GM19239 (cell line): Measurements from ENCODE around the gene SLCO2A1.

Source experiments
- DNase-seq: peaks from one replicate; pipeline ENCODE4 v3.0.0; 2011; ENCODE audit warnings: low spot score; ENCODE audit not compliant: insufficient read length
- FAIRE-seq: peaks from 2 replicates; lab custom pipeline; 2011; peaks lifted over from hg19 to GRCh38; lab: Jason Lieb, UNC

SLCO2A1 gene

GRCh38 chr3:133962849-133963248 is 66.9 kb downstream of the SLCO2A1 start:
- FAIRE-seq (no peak), DNase-seq (no peak)

- FAIRE-seq (no peak), DNase-seq (no peak)
These were observed 71.5 kb downstream of the SLCO2A1 start for GRCh38 chr3:133958071-133958805.

GRCh38 chr3:133956982-133957381 is 72.7 kb downstream of the SLCO2A1 start:
- no peak for DNase-seq
- FAIRE-seq, result no peak

- FAIRE-seq (no peak), DNase-seq (no peak)
These were observed 73.4 kb downstream of the SLCO2A1 start for GRCh38 chr3:133956353-133956752.

- DNase-seq (no peak), FAIRE-seq (no peak)
These were observed 73.8 kb downstream of the SLCO2A1 start for GRCh38 chr3:133955892-133956291.

- DNase-seq (no peak), FAIRE-seq (no peak)
These were observed 74.9 kb downstream of the SLCO2A1 start for GRCh38 chr3:133954717-133955360.

GRCh38 chr3:133953297-133953696 is 76.4 kb downstream of the SLCO2A1 start:
- DNase-seq, result no peak
- FAIRE-seq, result no peak

- DNase-seq, result no peak
- no peak for FAIRE-seq
These were observed 80.3 kb downstream of the SLCO2A1 start for GRCh38 chr3:133949438-133949837.

GRCh38 chr3:133948996-133949395 is 80.7 kb downstream of the SLCO2A1 start:
- no peak for FAIRE-seq
- DNase-seq, result no peak

GRCh38 chr3:133948131-133948810 is 81.5 kb downstream of the SLCO2A1 start:
- DNase-seq (no peak), FAIRE-seq (no peak)

GRCh38 chr3:133945381-133946095 is 84.2 kb downstream of the SLCO2A1 start:
- FAIRE-seq (no peak), DNase-seq (no peak)

GRCh38 chr3:133944641-133945380 is 84.9 kb downstream of the SLCO2A1 start:
- no peak for FAIRE-seq

GRCh38 chr3:133944181-133944580 is 85.5 kb downstream of the SLCO2A1 start:
- DNase-seq (no peak), FAIRE-seq (no peak)

More at GRCh38 chr3:133944641-133945380, 84.9 kb downstream of the SLCO2A1 start:
- DNase-seq, result no peak

- no peak for FAIRE-seq
- DNase-seq, result no peak
These were observed 86.0 kb downstream of the SLCO2A1 start for GRCh38 chr3:133943639-133944141.

- DNase-seq, result no peak
- no peak for FAIRE-seq
These were observed 86.6 kb downstream of the SLCO2A1 start for GRCh38 chr3:133943031-133943535.

- no peak for DNase-seq
These were observed 88.3 kb downstream of the SLCO2A1 start for GRCh38 chr3:133941415-133941821.

GRCh38 chr3:133940536-133940935 is 89.2 kb downstream of the SLCO2A1 start:
- DNase-seq (no peak), FAIRE-seq (no peak)

More at GRCh38 chr3:133941415-133941821, 88.3 kb downstream of the SLCO2A1 start:
- FAIRE-seq, result no peak

- FAIRE-seq (no peak), DNase-seq (no peak)
These were observed 90.3 kb downstream of the SLCO2A1 start for GRCh38 chr3:133939463-133939835.

- no peak for FAIRE-seq
- DNase-seq, result no peak
These were observed 90.8 kb downstream of the SLCO2A1 start for GRCh38 chr3:133938770-133939462.
